Activated naive CD4-positive, alpha-beta T cell treated with anti-CD3 and anti-CD28 coated beads, Interleukin-2, amount 50 U/mL, for 72 hours (primary cell): Measurements from ENCODE around the gene CALHM3. TPM values are rescaled to one million over a fixed set of nuclear protein-coding genes. Genes with fewer than 3 reads are reported as not detected.

ENCODE experiments used
- ATAC-seq, 2 donors: fragments of 150-1000 bp; cut with Tn5 transposase; 2 replicates each; pipeline ENCODE4 v1.10.0; 2021; ENCODE audit warnings: mild to moderate bottlenecking in 2 of 2, moderate library complexity in 2 of 2
- DNase-seq, 2 donors: peaks; one replicate each; pipeline ENCODE4 v3.0.0; 2021 to 2022; ENCODE audit warnings: low spot score in 2 of 2
- H3K27ac Mint-ChIP-seq, 2 donors: one replicate each; pipeline ENCODE4 v1.8.0; 2022; ENCODE audit warnings: mild to moderate bottlenecking in 2 of 2, mixed read lengths in 2 of 2
- H3K36me3 Mint-ChIP-seq, 2 donors: one replicate each; pipeline ENCODE4 v1.8.0; 2022; ENCODE audit warnings: mixed read lengths in 2 of 2
- H3K9me3 Mint-ChIP-seq, 2 donors: one replicate each; pipeline ENCODE4 v1.8.0; 2022; ENCODE audit warnings: mixed read lengths in 2 of 2
- total RNA-seq, 2 donors: library from RNA; stranded (reverse); gene quantifications; one replicate each; pipeline ENCODE4 v1.2.3, GENCODE V29; 2022

Gene CALHM3
- total RNA-seq, 2 donors from 2014 or later: not detected

GRCh38 chr10:103448746-103449145 is 30.3 kb downstream of the CALHM3 start:
- DNase-seq: no peak
- Mint-ChIP-seq H3K36me3 (peaks cover 6% of the 10 kb centered on the region in 2 donors), H3K9me3 (no peaks in the 10 kb centered on the region), H3K27ac (peak overlapping the region in 1 of 2 donors; percentile 4)
- ATAC-seq: no peak

- H3K27ac Mint-ChIP-seq: no peak overlapping the region
- ATAC-seq (no peak), DNase-seq (no peak)
- no peaks in the 10 kb centered on the region for H3K9me3 Mint-ChIP-seq
- H3K36me3 Mint-ChIP-seq: peaks cover 6 to 10% of the 10 kb centered on the region in 2 donors
These were observed 31.9 kb downstream of the CALHM3 start for GRCh38 chr10:103447187-103447586.

GRCh38 chr10:103445767-103446567 is 33.1 kb downstream of the CALHM3 start:
- DNase-seq: no peak
- ATAC-seq: no peak
- Mint-ChIP-seq H3K36me3 (peaks cover 6 to 15% of the 10 kb centered on the region in 2 donors), H3K9me3 (no peaks in the 10 kb centered on the region), H3K27ac (peak overlapping the region in 1 of 2 donors; percentile 53)

- no peak for ATAC-seq
- no peak for DNase-seq
- Mint-ChIP-seq H3K36me3 (peaks cover 6 to 15% of the 10 kb centered on the region in 2 donors), H3K27ac (no peak overlapping the region), H3K9me3 (no peaks in the 10 kb centered on the region)
These were observed 33.7 kb downstream of the CALHM3 start for GRCh38 chr10:103445366-103445765.

- Mint-ChIP-seq H3K9me3 (no peaks in the 10 kb centered on the region), H3K27ac (peak overlapping the region in 1 of 2 donors; percentile 85), H3K36me3 (peaks cover 12 to 15% of the 10 kb centered on the region in 2 donors)
- no peak for ATAC-seq
- no peak for DNase-seq
These were observed 34.6 kb downstream of the CALHM3 start for GRCh38 chr10:103444478-103444877.

- Mint-ChIP-seq H3K36me3 (peaks cover 10 to 15% of the 10 kb centered on the region in 2 donors), H3K27ac (peak overlapping the region; percentile 74 to 88), H3K9me3 (no peaks in the 10 kb centered on the region)
- no peak for DNase-seq
- peak in 1 of 2 donors; percentile 20 for ATAC-seq
These were observed 35.4 kb downstream of the CALHM3 start for GRCh38 chr10:103443475-103444185.

GRCh38 chr10:103442031-103442461 is 37.0 kb downstream of the CALHM3 start:
- ATAC-seq: no peak
- Mint-ChIP-seq H3K36me3 (peaks cover 20 to 23% of the 10 kb centered on the region in 2 donors), H3K27ac (peak overlapping the region in 1 of 2 donors; percentile 94), H3K9me3 (no peaks in the 10 kb centered on the region)
- no peak for DNase-seq

GRCh38 chr10:103441611-103442010 is 37.4 kb downstream of the CALHM3 start:
- peak overlapping the region in 1 of 2 donors; percentile 94 for H3K27ac Mint-ChIP-seq
- ATAC-seq (no peak), DNase-seq (no peak)
- peaks cover 20 to 23% of the 10 kb centered on the region in 2 donors for H3K36me3 Mint-ChIP-seq
- no peaks in the 10 kb centered on the region for H3K9me3 Mint-ChIP-seq

GRCh38 chr10:103441206-103441605 is 37.8 kb downstream of the CALHM3 start:
- no peak for ATAC-seq
- no peak for DNase-seq

GRCh38 chr10:103440416-103440815 is 38.6 kb downstream of the CALHM3 start:
- H3K9me3 Mint-ChIP-seq: no peaks in the 10 kb centered on the region
- H3K27ac Mint-ChIP-seq: peak overlapping the region in 1 of 2 donors; percentile 72
- ATAC-seq: no peak
- H3K36me3 Mint-ChIP-seq: peaks cover 20 to 23% of the 10 kb centered on the region in 2 donors
- no peak for DNase-seq

More at GRCh38 chr10:103441206-103441605, 37.8 kb downstream of the CALHM3 start:
- Mint-ChIP-seq H3K36me3 (peaks cover 20 to 23% of the 10 kb centered on the region in 2 donors), H3K27ac (peak overlapping the region in 1 of 2 donors; percentile 93), H3K9me3 (no peaks in the 10 kb centered on the region)

- Mint-ChIP-seq H3K9me3 (no peaks in the 10 kb centered on the region), H3K27ac (peak overlapping the region in 1 of 2 donors; percentile 74), H3K36me3 (peaks cover 20 to 23% of the 10 kb centered on the region in 2 donors)
- no peak for ATAC-seq
- DNase-seq: no peak
These were observed 39.3 kb downstream of the CALHM3 start for GRCh38 chr10:103439776-103440175.

- ATAC-seq: no peak
- no peaks in the 10 kb centered on the region for H3K9me3 Mint-ChIP-seq
- no peak for DNase-seq
- no peak overlapping the region for H3K27ac Mint-ChIP-seq
- H3K36me3 Mint-ChIP-seq: peaks cover 24 to 27% of the 10 kb centered on the region in 2 donors
These were observed 45.2 kb downstream of the CALHM3 start for GRCh38 chr10:103433858-103434257.

GRCh38 chr10:103431902-103432301 is 47.1 kb downstream of the CALHM3 start:
- DNase-seq (no peak), ATAC-seq (peak in 1 of 2 donors; percentile 29)
- H3K27ac Mint-ChIP-seq: peak overlapping the region; percentile 34 to 65
- peaks cover 16 to 17% of the 10 kb centered on the region in 2 donors for H3K36me3 Mint-ChIP-seq
- no peaks in the 10 kb centered on the region for H3K9me3 Mint-ChIP-seq

GRCh38 chr10:103429647-103430046 is 49.4 kb downstream of the CALHM3 start:
- ATAC-seq: peak; percentile 26 to 77
- Mint-ChIP-seq H3K36me3 (peaks cover 16 to 21% of the 10 kb centered on the region in 2 donors), H3K27ac (peak overlapping the region in 1 of 2 donors; percentile 77), H3K9me3 (no peaks in the 10 kb centered on the region)
- no peak for DNase-seq

GRCh38 chr10:103428989-103429643 is 49.9 kb downstream of the CALHM3 start:
- Mint-ChIP-seq H3K9me3 (no peaks in the 10 kb centered on the region), H3K27ac (peak overlapping the region in 1 of 2 donors; percentile 77), H3K36me3 (peaks cover 20 to 27% of the 10 kb centered on the region in 2 donors)
- peak; percentile 26 to 68 for ATAC-seq
- no peak for DNase-seq

GRCh38 chr10:103427866-103428265 is 51.2 kb downstream of the CALHM3 start:
- DNase-seq (no peak), ATAC-seq (no peak)
- H3K36me3 Mint-ChIP-seq: peaks cover 19 to 27% of the 10 kb centered on the region in 2 donors
- H3K9me3 Mint-ChIP-seq: no peaks in the 10 kb centered on the region
- H3K27ac Mint-ChIP-seq: peak overlapping the region; percentile 7 to 47

- ATAC-seq (no peak), DNase-seq (no peak)
- Mint-ChIP-seq H3K9me3 (no peaks in the 10 kb centered on the region), H3K36me3 (peaks cover 8 to 23% of the 10 kb centered on the region in 2 donors), H3K27ac (no peak overlapping the region)
These were observed 55.3 kb downstream of the CALHM3 start for GRCh38 chr10:103423748-103424147.
